Neutrophil (primary cell): ENCODE results near the gene TMEM63A.
"Not testable (repeated sequence)": the region's sequence is repeated elsewhere in the genome, so short reads cannot be mapped to it uniquely, and the experiment has no call there.

ENCODE experiments used
- H3K27ac ChIP-seq: fragments of 200-600 bp; sonication (generic); 2 replicates; pipeline ENCODE4 v1.5.1; 2016; ENCODE audit warnings: mild to moderate bottlenecking, moderate library complexity
- H3K27me3 ChIP-seq: fragments of 200-600 bp; sonication (generic); 2 replicates; pipeline ENCODE4 v1.6.0; 2016; ENCODE audit warnings: mild to moderate bottlenecking
- H3K36me3 ChIP-seq: fragments of 200-600 bp; sonication (generic); 2 replicates; pipeline ENCODE4 v1.5.1; 2017
- H3K4me1 ChIP-seq, 2 experiments: fragments of 200-600 bp in 1 of 2; sonication (generic) in 1 of 2; 1 replicate in 1 of 2; 2 replicates in 1 of 2; pipeline versions ENCODE4 v1.5.1 to v1.6.1; 2013 to 2016; ENCODE audit warnings: low read depth in 1 of 2, low read length in 1 of 2, mild to moderate bottlenecking in 1 of 2, moderate library complexity in 1 of 2; ENCODE audit not compliant: control insufficient read depth in 1 of 2, insufficient read depth in 1 of 2
- H3K4me3 ChIP-seq, 2 experiments: fragments of 200-600 bp in 1 of 2; sonication (generic) in 1 of 2; 1 replicate in 1 of 2; 2 replicates in 1 of 2; pipeline ENCODE4 v1.5.1; 2013 to 2016; ENCODE audit warnings: low read depth in 1 of 2, low read length in 1 of 2, mild to moderate bottlenecking in 1 of 2, moderate library complexity in 1 of 2
- H3K9me3 ChIP-seq: fragments of 200-600 bp; sonication (generic); 2 replicates; pipeline ENCODE4 v1.5.1; 2016
- CTCF ChIP-seq: fragments of 200-600 bp; sonication (generic); IDR thresholded peaks from 2 replicates; pipeline ENCODE4 v1.5.1; 2016; ENCODE audit warnings: antibody characterized with exemption

Gene TMEM63A

GRCh38 chr1:225816643-225817538 lies 65.3 kb downstream of the TMEM63A start:
- Histone ChIP-seq H3K4me3 (no peak overlapping the region), H3K27me3 (no peaks in the 10 kb centered on the region), H3K9me3 (no peaks in the 10 kb centered on the region), H3K27ac (no peak overlapping the region), H3K36me3 (no peaks in the 10 kb centered on the region), H3K4me1 (peaks cover 16 to 18% of the 10 kb centered on the region in 2 experiments)
- no peak for TF ChIP-seq CTCF

- Histone ChIP-seq H3K4me1 (peaks cover 23 to 28% of the 10 kb centered on the region in 2 experiments), H3K4me3 (no peak overlapping the region), H3K27me3 (no peaks in the 10 kb centered on the region), H3K36me3 (no peaks in the 10 kb centered on the region), H3K9me3 (no peaks in the 10 kb centered on the region), H3K27ac (no peak overlapping the region)
- TF ChIP-seq CTCF, result no peak
Measured at GRCh38 chr1:225815526-225816178, 66.5 kb downstream of the TMEM63A start.

DNA sequence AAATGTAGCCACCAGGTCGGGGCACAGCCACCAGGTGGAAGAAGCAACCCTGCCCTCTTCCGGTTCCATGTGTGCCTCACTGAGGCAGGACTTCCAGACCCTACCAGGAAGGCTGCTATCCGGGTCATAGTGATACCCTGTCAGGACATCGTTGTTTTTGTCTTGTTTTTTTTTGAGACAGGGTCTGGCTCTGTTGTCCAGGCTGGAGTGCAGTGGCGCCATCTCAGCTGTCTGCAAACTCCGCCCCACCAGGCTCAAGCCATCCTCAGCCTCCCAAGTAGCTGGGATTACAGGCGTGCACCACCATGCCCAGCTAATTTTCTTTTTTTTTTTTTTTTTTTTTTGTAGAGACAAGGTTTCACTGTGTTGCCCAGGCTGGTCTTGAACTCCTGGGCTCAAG lies 67.1 kb downstream of the TMEM63A start:
- not testable (repeated sequence) for H3K27ac ChIP-seq, H3K36me3 ChIP-seq, H3K27me3 ChIP-seq, H3K9me3 ChIP-seq, H3K4me3 ChIP-seq
- peaks cover 24 to 33% of the 10 kb centered on the region in 2 experiments for H3K4me1 ChIP-seq

- Histone ChIP-seq H3K27me3 (no peaks in the 10 kb centered on the region), H3K9me3 (no peaks in the 10 kb centered on the region), H3K4me1 (peaks cover 29 to 39% of the 10 kb centered on the region in 2 experiments), H3K36me3 (no peaks in the 10 kb centered on the region), H3K27ac (peak overlapping the region; percentile 37), H3K4me3 (peak overlapping the region in 1 of 2 experiments; percentile 19)
- no peak for TF ChIP-seq CTCF
Measured at GRCh38 chr1:225814381-225814780, 67.8 kb downstream of the TMEM63A start.

- H3K27ac ChIP-seq, result peak overlapping the region; percentile 37
- H3K4me3 ChIP-seq, result peak overlapping the region; percentile 19 to 23
- no peak for TF ChIP-seq CTCF
- no peaks in the 10 kb centered on the region for H3K9me3 ChIP-seq
- H3K27me3 ChIP-seq, result no peaks in the 10 kb centered on the region
- H3K36me3 ChIP-seq, result no peaks in the 10 kb centered on the region
- peaks cover 29 to 39% of the 10 kb centered on the region in 2 experiments for H3K4me1 ChIP-seq
Measured at GRCh38 chr1:225813214-225813964, 68.8 kb downstream of the TMEM63A start.
